ENCODE data around the gene TPBGL. TPM values are rescaled to one million over a fixed set of nuclear protein-coding genes. Genes with fewer than 3 reads are reported as not detected.

TPBGL gene
- total and polyA plus RNA-seq, 2 donors (not counting 3 experiments of a cell fraction or from before 2014, with no cell fraction given) = not detected

DNA sequence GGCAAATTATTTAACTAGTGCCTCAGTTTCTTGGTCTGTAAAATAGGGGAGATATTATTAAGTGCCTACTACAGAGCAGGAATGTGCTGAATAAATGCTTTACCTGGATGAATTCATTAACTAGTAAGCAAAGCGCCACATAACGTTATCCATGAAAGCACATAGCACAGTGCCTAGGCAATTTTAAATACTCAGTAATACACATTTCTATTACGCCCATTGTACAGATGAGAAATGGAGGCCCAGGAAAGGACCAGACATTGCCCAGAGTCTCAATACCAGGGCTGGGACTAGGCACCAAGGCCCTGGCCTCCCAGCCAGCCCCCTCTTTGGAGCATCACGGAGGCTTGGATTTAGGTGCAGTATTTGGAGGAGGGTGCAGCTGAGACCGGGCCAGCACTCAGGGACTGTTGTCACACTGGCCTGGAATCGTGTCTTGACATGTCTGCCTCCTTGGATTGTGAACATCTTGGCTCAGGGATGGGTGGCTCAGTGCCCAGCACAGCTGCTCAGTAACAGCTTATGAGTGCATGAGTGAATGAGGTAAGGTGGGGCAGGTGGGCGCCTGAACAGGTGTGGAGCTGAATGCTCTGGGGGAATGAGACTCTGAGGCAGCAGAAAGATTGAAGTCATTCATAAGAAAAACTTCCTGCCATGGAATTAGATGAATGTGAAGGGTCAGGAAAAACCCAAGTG, 42.1 kb upstream of the TPBGL start:
- Histone ChIP-seq H3K27me3 (ENCODE audit: control insufficient read depth in 2 of 2, insufficient read depth in 2 of 2, low read length in 2 of 2) (no peaks in the 10 kb centered on the region), H3K36me3 (ENCODE audit: control insufficient read depth in 2 of 2, extremely low read depth in 1 of 2, insufficient read depth in 2 of 2, low read length in 2 of 2) (no peaks in the 10 kb centered on the region), H3K4me3 (replicated peaks in 1 of 3; ENCODE audit: insufficient read depth in 1 of 3, low read depth in 1 of 3, low read length in 3 of 3) (no peak overlapping the region), H4K20me1 (replicated peaks; ENCODE audit: control insufficient read depth, extremely low read depth, insufficient read depth, low read length) (no peaks in the 10 kb centered on the region), H3K9me1 (replicated peaks; ENCODE audit: control insufficient read depth, extremely low read depth, insufficient read depth, low read length) (no peaks in the 10 kb centered on the region), H3K9me3 (replicated peaks; ENCODE audit: control insufficient read depth, insufficient read depth, low read length) (no peaks in the 10 kb centered on the region), H3K4me2 (ENCODE audit: insufficient read depth, low read length) (no peak overlapping the region), H3K79me2 (ENCODE audit: control insufficient read depth, insufficient read depth, low read length) (no peaks in the 10 kb centered on the region), H3K9ac (replicated peaks; ENCODE audit: extremely low read depth, insufficient read depth, low read length) (no peak overlapping the region), H2AFZ (ENCODE audit: low read depth, low read length) (no peak overlapping the region), H3K4me1 (ENCODE audit: control insufficient read depth, extremely low read depth, insufficient read depth, low read length) (peaks cover 4% of the 10 kb centered on the region), H3K27ac (ENCODE audit: insufficient read depth, low read depth, low read length) (no peak overlapping the region)
- CTCF ChIA-PET = interaction anchor here (1.0 to 10.9 kb wide), 4 partner anchors 16 to 174 kb away, joined by 3 to 1202 read pairs (median 4); no protein-coding TSS in a partner anchor
- POLR2A ChIA-PET = no interaction called here
- dilution Hi-C loops (cut with MboI; ENCODE audit: extremely low pct_ligation_motif_present, low sequenced_read_pairs) (no loop called here), intact Hi-C loops (cut with micrococcal nuclease) (no loop called here)
- TF ChIP-seq JUN (IDR thresholded peaks at IDR 0.05; ENCODE audit: borderline replicate concordance, insufficient read depth, insufficient read length, low read depth) = no peak
- no peak for TF ChIP-seq POLR2AphosphoS5 (IDR thresholded peaks at IDR 0.05; ENCODE audit: insufficient read depth, low read depth, low read length)
- TF ChIP-seq GATA2 (IDR thresholded peaks at IDR 0.05; ENCODE audit: insufficient read depth, insufficient read length, low read depth, low read length) = no peak
- TF ChIP-seq MYC (IDR thresholded peaks at IDR 0.05; ENCODE audit: low read depth, low read length) = no peak
- TF ChIP-seq POLR2A (IDR thresholded peaks at IDR 0.05; ENCODE audit: low read depth, low read length) = no peak
- no peak for TF ChIP-seq EZH2 (IDR thresholded peaks at IDR 0.05; ENCODE audit: borderline replicate concordance, low read depth, low read length, severe bottlenecking)
- TF ChIP-seq MAX (IDR thresholded peaks at IDR 0.05; ENCODE audit: insufficient read depth, insufficient read length) = no peak
- no peak for TF ChIP-seq CTCF (IDR thresholded peaks at IDR 0.05; ENCODE audit: extremely low read depth in 1 of 2, insufficient read depth in 1 of 2, low read depth in 1 of 2, low read length in 2 of 2)
- no peak for TF ChIP-seq FOS (IDR thresholded peaks at IDR 0.05; ENCODE audit: borderline replicate concordance, insufficient read depth, low read length)
- no peak for FAIRE-seq
- BruUV-seq (replicated peaks) = no TSS peak
- DNase-seq (ENCODE audit: low read depth, low spot score) = no peak

Measured in endothelial cell of umbilical vein (primary cell).